HG02870 (cell line): ENCODE results near the gene RB1.
"Not testable (repeated sequence)": the region's sequence is repeated elsewhere in the genome, so short reads cannot be mapped to it uniquely, and the experiment has no call there.

ENCODE experiments used
- ATAC-seq: cut with Tn5 transposase; IDR thresholded peaks from one replicate; pipeline ENCODE4 v1.9.1; 2021; ENCODE audit warnings: mild to moderate bottlenecking, moderate library complexity; ENCODE audit not compliant: unreplicated experiment

The RB1 gene

GRCh38 chr13:48297131-48297786 lies 6.3 kb upstream of the RB1 start:
- ATAC-seq: no peak

DNA sequence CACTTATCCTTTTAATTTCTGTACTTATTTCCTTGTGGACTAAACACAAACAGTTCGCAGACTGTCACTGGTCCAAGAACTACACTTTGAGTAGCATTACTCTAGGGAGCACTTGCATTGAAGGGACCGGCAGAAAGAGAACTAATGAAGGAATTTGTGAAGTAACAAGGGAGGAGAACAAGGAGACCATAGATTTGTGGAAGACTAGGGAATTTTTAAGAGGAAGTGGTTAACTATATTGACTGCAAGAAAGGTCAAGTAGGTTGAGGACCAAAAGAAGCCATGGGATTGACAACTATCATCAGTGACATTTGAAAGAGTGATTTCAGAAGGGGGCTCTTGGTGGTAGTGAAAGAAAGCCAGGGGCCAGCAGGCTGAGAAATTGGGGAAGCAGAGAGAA lies 4.0 kb upstream of the RB1 start:
- ATAC-seq: no peak

DNA sequence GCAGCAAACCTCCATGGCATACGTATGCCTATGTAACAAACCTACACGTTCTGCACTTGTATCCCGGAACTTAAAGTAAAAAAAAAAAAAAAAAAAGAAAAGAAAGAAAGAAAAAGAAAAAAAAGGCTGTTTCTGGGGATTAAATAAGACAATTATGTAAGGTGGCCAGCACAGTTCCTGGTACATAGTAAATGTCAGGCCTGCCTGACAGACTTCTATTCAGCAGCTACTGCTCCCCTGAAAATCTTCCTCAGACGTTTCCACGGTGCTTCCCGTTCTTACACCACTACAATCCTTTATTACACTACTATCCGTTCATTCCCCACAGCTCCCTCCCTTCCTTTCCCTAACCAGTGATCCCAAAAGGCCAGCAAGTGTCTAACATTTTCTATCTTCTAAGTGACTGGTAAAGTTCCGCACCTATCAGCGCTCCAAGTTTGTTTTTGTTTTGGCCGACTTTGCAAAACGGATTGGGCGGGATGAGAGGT lies 636 bp upstream of the RB1 start:
- no peak for ATAC-seq

- peak; percentile 77 for ATAC-seq
Measured at GRCh38 chr13:48304143-48304876, 759 bp downstream of the RB1 start.

DNA sequence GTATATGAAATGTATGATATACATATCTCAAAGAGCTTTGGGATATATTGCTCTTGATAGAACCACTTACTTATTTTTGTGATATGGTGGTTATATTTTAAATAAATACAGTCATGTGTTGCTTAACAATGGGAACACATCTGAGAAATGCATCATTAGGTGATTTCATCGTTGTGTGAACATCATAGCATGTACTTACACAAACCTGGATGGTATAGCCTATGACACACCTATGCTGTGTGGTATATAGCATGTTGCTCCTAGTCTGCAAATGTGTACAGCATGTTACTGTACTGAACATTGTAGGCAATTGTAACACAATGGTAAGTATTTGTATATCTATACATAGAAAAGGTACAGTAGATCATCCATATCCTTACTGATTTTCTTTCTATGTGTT lies 7.7 kb downstream of the RB1 start:
- no peak for ATAC-seq

DNA sequence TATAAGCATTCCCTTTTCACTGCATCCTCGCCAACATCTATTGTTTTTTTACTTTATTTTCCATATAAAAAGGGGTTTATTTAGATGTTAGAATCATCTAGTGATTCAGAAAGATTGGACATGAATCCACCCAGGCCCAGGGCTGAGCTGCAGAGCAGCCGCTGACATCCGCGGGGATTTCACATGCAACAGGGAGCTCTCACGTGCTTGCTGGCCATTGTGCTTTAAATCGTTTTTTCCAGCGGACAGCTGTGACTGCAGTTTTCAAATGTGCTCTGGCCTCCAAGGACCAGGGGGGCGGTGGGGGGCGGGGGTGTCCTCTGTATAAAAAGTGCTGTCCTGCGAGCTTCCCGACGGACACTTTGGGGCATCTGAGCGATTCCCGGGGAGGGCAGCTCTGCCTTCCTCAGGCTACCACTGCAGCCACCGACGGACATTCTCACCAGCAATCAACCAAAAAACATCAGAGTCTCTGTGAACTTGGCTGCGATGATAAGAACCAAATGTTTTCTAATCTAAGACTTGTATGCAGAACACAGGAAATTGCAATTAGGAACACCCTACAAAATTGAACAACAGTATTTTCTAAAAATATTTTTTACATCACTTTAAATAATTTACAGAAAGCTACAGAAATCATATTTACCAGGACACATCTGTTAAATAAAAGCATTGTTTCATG lies 12.6 kb downstream of the RB1 start:
- ATAC-seq: no peak

- ATAC-seq: no peak
Measured at GRCh38 chr13:48316826-48317510, 13.4 kb downstream of the RB1 start.

GRCh38 chr13:48317511-48318376 lies 14.2 kb downstream of the RB1 start:
- no peak for ATAC-seq

DNA sequence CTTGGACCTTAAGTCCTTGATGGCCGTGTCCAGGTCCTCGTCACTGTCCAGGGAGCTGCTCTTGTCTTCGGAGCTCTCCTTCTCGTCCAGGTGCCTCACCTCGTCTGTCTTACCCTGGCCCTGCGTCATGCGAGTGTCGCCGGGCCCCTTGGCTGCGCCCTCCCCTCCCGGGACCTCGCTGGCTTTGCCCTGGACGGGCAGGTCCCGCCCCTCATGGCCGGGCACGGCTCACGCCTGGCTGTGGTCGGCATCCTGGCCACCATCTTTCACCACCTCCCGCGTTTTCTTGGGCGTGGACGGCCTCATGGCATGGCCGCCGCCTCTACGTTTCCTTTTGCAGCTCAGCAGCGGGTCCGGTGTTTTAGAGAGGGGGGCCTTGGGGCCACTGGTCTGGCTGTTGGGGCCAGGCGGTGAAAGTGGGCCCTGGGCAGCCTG lies 14.8 kb downstream of the RB1 start:
- ATAC-seq: no peak

- no peak for ATAC-seq
Measured at GRCh38 chr13:48318821-48319511, 15.4 kb downstream of the RB1 start.

GRCh38 chr13:48319531-48320398 lies 16.2 kb downstream of the RB1 start:
- ATAC-seq: no peak

DNA sequence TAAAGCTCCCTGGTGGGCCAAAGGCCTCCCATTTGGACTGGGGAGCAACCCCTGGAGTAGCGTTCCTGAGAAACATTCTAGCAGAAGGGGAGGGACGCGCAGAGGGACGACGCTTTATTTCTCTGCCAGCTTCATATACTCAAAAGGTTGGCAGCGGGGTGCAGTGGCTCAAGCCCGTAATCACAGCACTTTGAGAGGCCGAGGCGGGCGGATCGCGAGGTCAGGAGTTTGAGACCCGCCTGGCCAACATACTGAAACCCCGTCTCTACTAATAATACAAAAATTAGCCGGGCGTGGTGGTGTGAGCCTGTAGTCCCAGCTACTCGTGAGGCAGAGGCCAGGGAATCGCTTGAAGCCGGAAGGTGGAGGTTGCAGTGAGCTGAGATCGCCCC lies 16.8 kb downstream of the RB1 start:
- no peak for ATAC-seq

- ATAC-seq: no peak
Measured at GRCh38 chr13:48320891-48321510, 17.4 kb downstream of the RB1 start.

GRCh38 chr13:48322294-48322693 lies 18.7 kb downstream of the RB1 start:
- no peak for ATAC-seq

GRCh38 chr13:48333976-48334375 lies 30.4 kb downstream of the RB1 start:
- no peak for ATAC-seq

DNA sequence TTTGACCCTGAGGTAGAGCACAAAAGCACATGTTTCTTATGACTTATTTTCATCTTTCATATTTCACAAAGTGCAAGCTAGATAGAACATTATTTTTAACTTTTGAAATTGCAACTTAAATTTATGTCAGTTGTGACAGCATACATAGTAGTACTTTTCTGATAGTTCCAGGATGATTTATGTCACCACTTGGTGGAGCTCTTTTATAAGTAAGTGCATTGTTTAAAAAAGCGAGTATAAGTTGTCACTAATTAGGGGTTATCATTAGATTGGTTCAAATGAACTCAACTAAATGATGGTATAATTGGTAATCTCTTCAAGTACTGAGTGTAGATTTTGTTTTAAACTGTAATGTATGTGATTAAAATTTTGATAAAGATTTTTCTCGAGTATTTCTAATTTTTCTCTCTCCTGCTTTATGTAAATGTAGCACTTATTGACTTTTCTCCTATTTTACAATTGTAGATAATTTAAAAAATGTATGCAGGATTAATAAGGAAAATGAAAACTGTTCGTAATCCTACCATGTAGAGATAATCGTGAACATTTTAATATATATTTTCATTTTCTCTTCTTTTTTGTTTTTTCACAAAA lies 31.1 kb downstream of the RB1 start:
- peak; percentile 41 for ATAC-seq

GRCh38 chr13:48339198-48339597 lies 35.6 kb downstream of the RB1 start:
- not testable (repeated sequence) for ATAC-seq

- no peak for ATAC-seq
Measured at GRCh38 chr13:48344264-48344663, 40.7 kb downstream of the RB1 start.
